PFSK-1 (cell line): ENCODE measurements around the gene ADAM23.

ENCODE experiments used
- POLR2AphosphoS5 ChIP-seq: IDR thresholded peaks from 2 replicates; pipeline ENCODE4 v1.6.1; 2012; ENCODE audit warnings: low read depth, mild to moderate bottlenecking, control low read depth, low read length, moderate library complexity
- REST ChIP-seq, 2 experiments: IDR thresholded peaks; 2 replicates each; pipeline versions ENCODE4 v1.6.1 to v1.8.0; 2011 to 2012; ENCODE audit warnings: low read depth in 2 of 2, low read length in 2 of 2, control low read depth in 1 of 2, inconsistent platforms in 1 of 2, mild to moderate bottlenecking in 1 of 2, moderate library complexity in 1 of 2; ENCODE audit not compliant: insufficient read depth in 1 of 2
- SIN3A ChIP-seq: IDR thresholded peaks from 2 replicates; pipeline ENCODE4 v1.6.1; 2012; ENCODE audit warnings: mild to moderate bottlenecking, low read length, moderate library complexity, borderline replicate concordance; ENCODE audit not compliant: insufficient read depth

- no peak for TF ChIP-seq REST (IDR thresholded peaks at IDR 0.05; ENCODE audit: insufficient read depth in 1 of 2, low read depth in 2 of 2, low read length in 2 of 2)
- TF ChIP-seq POLR2AphosphoS5 = no peak
- TF ChIP-seq SIN3A = no peak
Measured at GRCh38 chr2:206512999-206513398, 69.7 kb downstream of the ADAM23 start.
